CD14-positive monocyte (primary cell): ENCODE measurements around the gene ULK4. TPM values are rescaled to one million over a fixed set of nuclear protein-coding genes. Genes with fewer than 3 reads are reported as not detected.

Experiments used
- DNase-seq, 3 donors: peaks; one replicate each; pipeline ENCODE4 v3.0.0-alpha.2; 2011 to 2022
- H2AFZ ChIP-seq: 2 replicates; pipeline ENCODE4 v1.6.0; 2012; ENCODE audit warnings: mild to moderate bottlenecking, low read depth, low read length, inconsistent platforms; ENCODE audit not compliant: insufficient read depth, poor library complexity, severe bottlenecking
- H3K27ac ChIP-seq, 2 donors: 1 replicate in 1 of 2; 2 replicates in 1 of 2; pipeline ENCODE4 v1.5.1; 2012 to 2013; ENCODE audit warnings: low read length in 2 of 2, control low read depth in 1 of 2, inconsistent platforms in 1 of 2, low read depth in 1 of 2, mild to moderate bottlenecking in 1 of 2
- H3K27me3 ChIP-seq, 2 donors: one replicate each; pipeline versions ENCODE4 v1.6.0 to v1.6.1; 2011 to 2013; ENCODE audit warnings: low read length in 2 of 2; ENCODE audit not compliant: control insufficient read depth in 2 of 2, insufficient read depth in 2 of 2
- H3K36me3 ChIP-seq, 2 donors: replicated peaks in 1 of 2; 1 replicate in 1 of 2; 2 replicates in 1 of 2; pipeline versions ENCODE4 v1.5.1 to v1.6.1; 2012 to 2013; ENCODE audit warnings: low read length in 2 of 2, control low read depth in 1 of 2, inconsistent platforms in 1 of 2, mild to moderate bottlenecking in 1 of 2; ENCODE audit not compliant: insufficient read depth in 2 of 2, control insufficient read depth in 1 of 2
- H3K4me1 ChIP-seq, 2 donors: 1 replicate in 1 of 2; 2 replicates in 1 of 2; pipeline versions ENCODE4 v1.5.1 to v1.6.1; 2012 to 2013; ENCODE audit warnings: low read length in 2 of 2, control low read depth in 1 of 2, inconsistent platforms in 1 of 2, mild to moderate bottlenecking in 1 of 2, moderate library complexity in 1 of 2; ENCODE audit not compliant: insufficient read depth in 2 of 2, control insufficient read depth in 1 of 2
- H3K4me2 ChIP-seq: replicated peaks from 2 replicates; pipeline ENCODE3; 2012; ENCODE audit warnings: low read length, moderate library complexity, mild to moderate bottlenecking; ENCODE audit not compliant: poor library complexity, severe bottlenecking; ENCODE audit errors: extremely low read depth
- H3K4me3 ChIP-seq, 3 experiments: fragments of 200-600 bp in 1 of 3; sonication (generic) in 1 of 3; replicated peaks in 1 of 3; 1 replicate in 2 of 3; 2 replicates in 1 of 3; pipeline ENCODE4 v1.5.1; 2011 to 2013; ENCODE audit warnings: low read length in 3 of 3, mild to moderate bottlenecking in 3 of 3, control low read depth in 2 of 3, low read depth in 2 of 3, inconsistent platforms in 1 of 3, moderate library complexity in 1 of 3
- H3K79me2 ChIP-seq: 2 replicates; pipeline ENCODE4 v1.6.0; 2012; ENCODE audit warnings: mild to moderate bottlenecking, control low read depth, inconsistent platforms, low read length, moderate library complexity; ENCODE audit not compliant: insufficient read depth
- H3K9ac ChIP-seq: 2 replicates; pipeline ENCODE4 v1.6.0; 2017; ENCODE audit warnings: low read length, mild to moderate bottlenecking; ENCODE audit not compliant: insufficient read depth, poor library complexity, severe bottlenecking
- H3K9me3 ChIP-seq, 2 donors: replicated peaks in 1 of 2; 1 replicate in 1 of 2; 2 replicates in 1 of 2; pipeline versions ENCODE4 v1.5.1 to v1.6.1; 2012 to 2013; ENCODE audit warnings: low read length in 2 of 2, control low read depth in 1 of 2; ENCODE audit not compliant: control insufficient read depth in 1 of 2, insufficient read depth in 1 of 2
- H4K20me1 ChIP-seq: 2 replicates; pipeline ENCODE4 v1.6.0; 2012; ENCODE audit warnings: mild to moderate bottlenecking, low read length, control low read depth, moderate library complexity; ENCODE audit not compliant: insufficient read depth
- H3K27ac Mint-ChIP-seq, 7 donors: one replicate each; pipeline ENCODE4 v1.8.0; 2020; ENCODE audit warnings: mild to moderate bottlenecking in 7 of 7, mixed read lengths in 7 of 7, moderate library complexity in 6 of 7, inconsistent platforms in 2 of 7
- H3K27me3 Mint-ChIP-seq, 3 donors: one replicate each; pipeline ENCODE4 v1.8.0; 2021 to 2022; ENCODE audit warnings: low read depth in 3 of 3, mild to moderate bottlenecking in 3 of 3, mixed read lengths in 3 of 3, moderate library complexity in 3 of 3, inconsistent platforms in 1 of 3
- H3K36me3 Mint-ChIP-seq, 2 donors: one replicate each; pipeline ENCODE4 v1.8.0; 2020; ENCODE audit warnings: mixed read lengths in 2 of 2, inconsistent platforms in 1 of 2, mild to moderate bottlenecking in 1 of 2
- H3K4me1 Mint-ChIP-seq: one replicate; pipeline ENCODE4 v1.8.0; 2020; ENCODE audit warnings: mild to moderate bottlenecking, mixed read lengths
- H3K4me3 Mint-ChIP-seq, 2 donors: one replicate each; pipeline ENCODE4 v1.8.0; 2020; ENCODE audit warnings: mild to moderate bottlenecking in 2 of 2, mixed read lengths in 2 of 2, moderate library complexity in 1 of 2
- H3K9me3 Mint-ChIP-seq, 7 donors: one replicate each; pipeline ENCODE4 v1.8.0; 2020 to 2022; ENCODE audit warnings: mixed read lengths in 7 of 7, mild to moderate bottlenecking in 6 of 7, moderate library complexity in 6 of 7, inconsistent platforms in 2 of 7
- WGBS: methylation state at CpG from one replicate; pipeline ENCODE4 v1.1.5; 2013; ENCODE audit warnings: missing lambda C conversion rate; ENCODE audit not compliant: insufficient coverage; 5-methylcytosine and 5-hydroxymethylcytosine counted together
- intact Hi-C, 2 donors: fragments of 100-400 bp; cut with micrococcal nuclease; formaldehyde crosslinking; loops; one replicate each; pipeline versions ENCODE4 v1.15.0 to v1.15.1; 2023
- polyA plus RNA-seq, 3 donors: library from polyadenylated mRNA; depleted of rRNA in 1 of 3; unstranded in 2 of 3; stranded (reverse) in 1 of 3; fragments of 300-500 nt in 2 of 3; fragments of >200 nt in 1 of 3; fragmentation: Illumina TruSeq in 2 of 3; gene quantifications; 1 replicate in 2 of 3; 2 replicates in 1 of 3; pipeline ENCODE4 v1.2.3, GENCODE V29; 2012 to 2021
- TF ChIP-seq, protein P1 (sequence below): fragments of 200-600 bp; IDR thresholded peaks from one replicate; pipeline ENCODE4 v1.8.0; 2022; ENCODE audit warnings: antibody characterized with exemption, mild to moderate bottlenecking

Gene ULK4
- polyA plus RNA-seq, 3 donors = 6.7 to 14.0 (median 11.8) TPM

GRCh38 chr3:41331041-41331440 lies 630.9 kb downstream of the ULK4 start:
- H2AFZ ChIP-seq = no peak overlapping the region
- no peaks in the 10 kb centered on the region for H3K9me3 ChIP-seq
- no peak overlapping the region for H3K9ac ChIP-seq
- no peak overlapping the region for H3K4me2 ChIP-seq
- no peak for DNase-seq
- no peak overlapping the region for H3K4me3 ChIP-seq
- H4K20me1 ChIP-seq = no peaks in the 10 kb centered on the region
- no peaks in the 10 kb centered on the region for H3K79me2 ChIP-seq
- no peak overlapping the region for H3K4me3 Mint-ChIP-seq
- no peaks in the 10 kb centered on the region for H3K36me3 Mint-ChIP-seq
- TF ChIP-seq, protein P1, sequence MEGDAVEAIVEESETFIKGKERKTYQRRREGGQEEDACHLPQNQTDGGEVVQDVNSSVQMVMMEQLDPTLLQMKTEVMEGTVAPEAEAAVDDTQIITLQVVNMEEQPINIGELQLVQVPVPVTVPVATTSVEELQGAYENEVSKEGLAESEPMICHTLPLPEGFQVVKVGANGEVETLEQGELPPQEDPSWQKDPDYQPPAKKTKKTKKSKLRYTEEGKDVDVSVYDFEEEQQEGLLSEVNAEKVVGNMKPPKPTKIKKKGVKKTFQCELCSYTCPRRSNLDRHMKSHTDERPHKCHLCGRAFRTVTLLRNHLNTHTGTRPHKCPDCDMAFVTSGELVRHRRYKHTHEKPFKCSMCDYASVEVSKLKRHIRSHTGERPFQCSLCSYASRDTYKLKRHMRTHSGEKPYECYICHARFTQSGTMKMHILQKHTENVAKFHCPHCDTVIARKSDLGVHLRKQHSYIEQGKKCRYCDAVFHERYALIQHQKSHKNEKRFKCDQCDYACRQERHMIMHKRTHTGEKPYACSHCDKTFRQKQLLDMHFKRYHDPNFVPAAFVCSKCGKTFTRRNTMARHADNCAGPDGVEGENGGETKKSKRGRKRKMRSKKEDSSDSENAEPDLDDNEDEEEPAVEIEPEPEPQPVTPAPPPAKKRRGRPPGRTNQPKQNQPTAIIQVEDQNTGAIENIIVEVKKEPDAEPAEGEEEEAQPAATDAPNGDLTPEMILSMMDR = no peak
- H3K9me3 Mint-ChIP-seq = peaks cover 0 to 2% (median 0%) of the 10 kb centered on the region in 7 donors
- no peak overlapping the region for H3K27ac Mint-ChIP-seq
- H3K27me3 ChIP-seq = no peaks in the 10 kb centered on the region
- no peaks in the 10 kb centered on the region for H3K36me3 ChIP-seq
- intact Hi-C loops = no loop called here
- H3K27me3 Mint-ChIP-seq = no peaks in the 10 kb centered on the region
- H3K4me1 ChIP-seq = no peaks in the 10 kb centered on the region
- H3K27ac ChIP-seq = no peak overlapping the region
- no peaks in the 10 kb centered on the region for H3K4me1 Mint-ChIP-seq
- WGBS = 100% methylated on average over 1 of the region's 3 CpGs

- no peak for DNase-seq
- H3K36me3 Mint-ChIP-seq = no peaks in the 10 kb centered on the region
- no peak overlapping the region for H3K4me3 Mint-ChIP-seq
- Histone ChIP-seq H4K20me1 (no peaks in the 10 kb centered on the region), H2AFZ (no peak overlapping the region), H3K9ac (no peak overlapping the region), H3K36me3 (no peaks in the 10 kb centered on the region), H3K27me3 (no peaks in the 10 kb centered on the region), H3K9me3 (no peaks in the 10 kb centered on the region), H3K4me1 (no peaks in the 10 kb centered on the region), H3K4me2 (no peak overlapping the region), H3K79me2 (no peaks in the 10 kb centered on the region), H3K27ac (no peak overlapping the region), H3K4me3 (no peak overlapping the region)
- H3K27ac Mint-ChIP-seq = no peak overlapping the region
- no peaks in the 10 kb centered on the region for H3K4me1 Mint-ChIP-seq
- H3K9me3 Mint-ChIP-seq = peaks cover 0 to 2% (median 0%) of the 10 kb centered on the region in 7 donors
- no peaks in the 10 kb centered on the region for H3K27me3 Mint-ChIP-seq
- intact Hi-C loops = no loop called here
- WGBS = no CpG with 5 or more reads among the region's 1 CpG
- TF ChIP-seq, protein P1 = no peak
These were observed 631.4 kb downstream of the ULK4 start for GRCh38 chr3:41330465-41330864.
